Lung (tissue), 12 donors: ENCODE measurements around the gene AP2B1. TPM values are rescaled to one million over a fixed set of nuclear protein-coding genes. Genes with fewer than 3 reads are reported as not detected.

Experiments used
- ATAC-seq: fragments of 200-7000 bp; cut with Tn5 transposase; one replicate; pipeline ENCODE4 v1.9.1; 2020; ENCODE audit warnings: moderate number of reproducible peaks; ENCODE audit not compliant: insufficient read depth, low FRiP score
- DNase-seq, 3 donors: peaks; one replicate each; pipeline ENCODE4 v3.0.0-alpha.2; 2013 to 2017
- H3K27ac ChIP-seq, 2 donors: one replicate each; pipeline ENCODE4 v1.5.1; 2013; ENCODE audit warnings: mild to moderate bottlenecking in 2 of 2, moderate library complexity in 2 of 2, control low read depth in 1 of 2, inconsistent platforms in 1 of 2, low read depth in 1 of 2, low read length in 1 of 2
- H3K27me3 ChIP-seq, 3 donors: one replicate each; pipeline ENCODE4 v1.5.1; 2013; ENCODE audit warnings: low read length in 2 of 3; ENCODE audit not compliant: control insufficient read depth in 3 of 3, insufficient read depth in 3 of 3
- H3K36me3 ChIP-seq, 4 donors: one replicate each; pipeline ENCODE4 v1.5.1; 2013; ENCODE audit warnings: low read length in 4 of 4, mild to moderate bottlenecking in 1 of 4, moderate library complexity in 1 of 4; ENCODE audit not compliant: control insufficient read depth in 4 of 4, insufficient read depth in 4 of 4
- H3K4me1 ChIP-seq, 5 donors: one replicate each; pipeline ENCODE4 v1.5.1; 2013; ENCODE audit warnings: low read length in 5 of 5, mild to moderate bottlenecking in 2 of 5, moderate library complexity in 1 of 5; ENCODE audit not compliant: control insufficient read depth in 5 of 5, insufficient read depth in 5 of 5
- H3K4me3 ChIP-seq: one replicate; pipeline ENCODE4 v1.5.1; 2013; ENCODE audit warnings: mild to moderate bottlenecking, control low read depth, moderate library complexity
- H3K9ac ChIP-seq, 2 donors: one replicate each; pipeline ENCODE4 v1.5.1; 2013; ENCODE audit warnings: low read length in 2 of 2, control low read depth in 1 of 2; ENCODE audit not compliant: insufficient read depth in 1 of 2
- H3K9me3 ChIP-seq, 4 donors: one replicate each; pipeline ENCODE4 v1.5.1; 2013; ENCODE audit warnings: low read length in 3 of 4, mild to moderate bottlenecking in 1 of 4, moderate library complexity in 1 of 4; ENCODE audit not compliant: control insufficient read depth in 4 of 4, insufficient read depth in 3 of 4
- WGBS, 2 donors: extraction: QIAGEN DNeasy Blood & Tissue Kit; methylation state at CpG; one replicate each; pipeline ENCODE4 v1.1.7; 2013; 5-methylcytosine and 5-hydroxymethylcytosine counted together
- polyA plus RNA-seq, 2 donors: library from polyadenylated mRNA; stranded (reverse); fragments of 200-250 nt; gene quantifications; one replicate each; pipeline ENCODE4 v1.2.1, GENCODE V29; 2013
- total RNA-seq, 2 donors: library from RNA; depleted of rRNA in 1 of 2; stranded (reverse); fragments of >200 nt in 1 of 2; gene quantifications; one replicate each; pipeline ENCODE4 v1.2.1, GENCODE V29; 2014 to 2021
- TF ChIP-seq, protein P1 (sequence below): IDR thresholded peaks from 2 replicates; pipeline ENCODE4 v1.5.1; 2012; ENCODE audit warnings: mild to moderate bottlenecking; ENCODE audit errors: control extremely low read depth, extremely low read depth
- donor health status: control.
- donor health status: control.
- donor health status: Bipolar disorder and iron deficiency.
- donor health status: healthy.
- donor health status: DM: yes; HTN: yes; CAD: no.

Gene AP2B1
- total and polyA plus RNA-seq, 4 donors = 52.9 to 156 (median 82.4) TPM

DNA sequence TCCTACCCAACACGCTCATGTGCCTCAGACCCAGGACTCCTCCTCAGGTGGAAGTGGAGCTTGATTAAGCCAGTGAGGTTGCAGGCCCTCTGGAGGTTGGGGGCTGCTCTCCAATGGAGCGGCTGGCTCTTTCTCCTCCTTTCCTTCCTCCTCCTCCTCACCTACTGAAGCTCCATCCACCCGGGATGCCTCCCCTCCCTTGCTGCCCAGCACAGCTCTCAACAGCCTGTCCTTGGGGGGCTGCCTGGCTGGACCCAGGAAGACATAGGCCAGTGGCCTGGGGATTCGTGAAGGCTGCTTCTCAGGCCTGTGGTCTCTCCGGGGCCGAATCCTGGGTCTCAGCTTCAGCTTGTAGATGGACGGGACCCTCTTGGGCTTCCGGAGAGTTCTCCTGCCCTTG, 157.7 kb downstream of the AP2B1 start:
- no peaks in the 10 kb centered on the region for H3K36me3 ChIP-seq
- H3K4me1 ChIP-seq = peaks cover 0 to 9% (median 6%) of the 10 kb centered on the region in 5 donors
- ATAC-seq (no peak), DNase-seq (no peak)
- peaks cover 4 to 32% (median 30%) of the 10 kb centered on the region in 3 donors for H3K27me3 ChIP-seq
- H3K9ac ChIP-seq = no peak overlapping the region
- H3K9me3 ChIP-seq = peaks cover 0 to 4% (median 0%) of the 10 kb centered on the region in 4 donors
- H3K27ac ChIP-seq = no peak overlapping the region
- 81 to 89% methylated on average over 8 of the region's 8 CpGs for WGBS, 2 donors
- TF ChIP-seq, protein P1, sequence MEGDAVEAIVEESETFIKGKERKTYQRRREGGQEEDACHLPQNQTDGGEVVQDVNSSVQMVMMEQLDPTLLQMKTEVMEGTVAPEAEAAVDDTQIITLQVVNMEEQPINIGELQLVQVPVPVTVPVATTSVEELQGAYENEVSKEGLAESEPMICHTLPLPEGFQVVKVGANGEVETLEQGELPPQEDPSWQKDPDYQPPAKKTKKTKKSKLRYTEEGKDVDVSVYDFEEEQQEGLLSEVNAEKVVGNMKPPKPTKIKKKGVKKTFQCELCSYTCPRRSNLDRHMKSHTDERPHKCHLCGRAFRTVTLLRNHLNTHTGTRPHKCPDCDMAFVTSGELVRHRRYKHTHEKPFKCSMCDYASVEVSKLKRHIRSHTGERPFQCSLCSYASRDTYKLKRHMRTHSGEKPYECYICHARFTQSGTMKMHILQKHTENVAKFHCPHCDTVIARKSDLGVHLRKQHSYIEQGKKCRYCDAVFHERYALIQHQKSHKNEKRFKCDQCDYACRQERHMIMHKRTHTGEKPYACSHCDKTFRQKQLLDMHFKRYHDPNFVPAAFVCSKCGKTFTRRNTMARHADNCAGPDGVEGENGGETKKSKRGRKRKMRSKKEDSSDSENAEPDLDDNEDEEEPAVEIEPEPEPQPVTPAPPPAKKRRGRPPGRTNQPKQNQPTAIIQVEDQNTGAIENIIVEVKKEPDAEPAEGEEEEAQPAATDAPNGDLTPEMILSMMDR = no peak
- no peak overlapping the region for H3K4me3 ChIP-seq

GRCh38 chr17:35745246-35745645, 158.1 kb downstream of the AP2B1 start:
- 87 to 95% methylated on average over 7 of the region's 7 CpGs for WGBS, 2 donors
- H3K9ac ChIP-seq = no peak overlapping the region
- no peak for DNase-seq
- H3K27me3 ChIP-seq = peaks cover 4 to 32% (median 26%) of the 10 kb centered on the region in 3 donors
- no peaks in the 10 kb centered on the region for H3K36me3 ChIP-seq
- no peak overlapping the region for H3K27ac ChIP-seq
- TF ChIP-seq, protein P1 = no peak
- peaks cover 0 to 13% (median 6%) of the 10 kb centered on the region in 5 donors for H3K4me1 ChIP-seq
- peaks cover 0 to 4% (median 0%) of the 10 kb centered on the region in 4 donors for H3K9me3 ChIP-seq
- H3K4me3 ChIP-seq = no peak overlapping the region
- no peak for ATAC-seq

DNA sequence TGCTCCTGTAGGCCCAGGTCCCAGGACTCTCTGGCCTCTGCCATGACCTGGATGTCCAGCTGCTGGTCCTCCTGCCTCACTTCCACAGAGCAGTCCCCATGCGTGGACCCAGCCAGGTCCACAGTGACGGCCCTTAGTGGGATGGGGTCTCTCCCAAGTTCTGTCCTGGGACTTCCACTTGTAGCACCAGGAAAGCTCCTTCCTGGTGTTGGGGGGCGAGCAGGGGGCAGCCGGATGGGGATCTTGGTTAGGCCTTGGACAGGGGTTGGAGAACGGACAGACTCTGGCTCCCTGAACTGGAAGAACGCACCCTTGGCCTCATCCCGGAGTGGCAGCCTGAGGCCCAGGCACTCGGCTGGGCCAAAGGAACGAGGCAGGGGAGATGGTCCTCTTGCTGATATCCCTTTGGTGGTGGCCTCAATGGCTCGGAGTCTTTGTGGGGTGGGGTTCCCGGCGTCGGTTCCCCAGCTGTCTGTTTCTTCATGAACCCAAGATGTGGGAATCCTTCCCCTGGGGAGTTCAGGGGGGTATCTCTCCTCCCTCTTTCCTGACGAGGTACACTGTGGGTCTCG, 158.7 kb downstream of the AP2B1 start:
- ATAC-seq = no peak
- H3K4me1 ChIP-seq = peaks cover 0 to 12% (median 6%) of the 10 kb centered on the region in 5 donors
- H3K36me3 ChIP-seq = no peaks in the 10 kb centered on the region
- WGBS, 2 donors = 91 to 92% methylated on average over 15 of the region's 15 CpGs
- peaks cover 4 to 32% (median 26%) of the 10 kb centered on the region in 3 donors for H3K27me3 ChIP-seq
- no peak overlapping the region for H3K4me3 ChIP-seq
- TF ChIP-seq, protein P1 = no peak
- H3K9me3 ChIP-seq = peaks cover 0 to 3% (median 0%) of the 10 kb centered on the region in 4 donors
- no peak for DNase-seq
- no peak overlapping the region for H3K27ac ChIP-seq
- no peak overlapping the region for H3K9ac ChIP-seq
